Natural killer cell (primary cell): Measurements from ENCODE around the gene CR1. TPM values are rescaled to one million over a fixed set of nuclear protein-coding genes. Genes with fewer than 3 reads are reported as not detected.
"Not testable (repeated sequence)": the region's sequence is repeated elsewhere in the genome, so short reads cannot be mapped to it uniquely, and the experiment has no call there.

ENCODE experiments used
- ATAC-seq, 3 donors: fragments of 150-1000 bp in 2 of 3; fragments of 200-7000 bp in 1 of 3; cut with Tn5 transposase; 1 replicate in 1 of 3; 2 replicates in 2 of 3; pipeline ENCODE4 v1.10.0; 2021; ENCODE audit warnings: mild to moderate bottlenecking in 2 of 3, moderate library complexity in 2 of 3
- DNase-seq, 2 donors: peaks; one replicate each; pipeline versions ENCODE4 v3.0.0 to v3.0.0-alpha.2; 2013 to 2021; ENCODE audit warnings: mixed read lengths in 1 of 2
- H3K27ac ChIP-seq: one replicate; pipeline ENCODE4 v1.5.1; 2013; ENCODE audit warnings: mild to moderate bottlenecking, low read length
- H3K27me3 ChIP-seq: one replicate; pipeline ENCODE4 v1.6.1; 2013; ENCODE audit warnings: low read length; ENCODE audit not compliant: control insufficient read depth, insufficient read depth
- H3K36me3 ChIP-seq: one replicate; pipeline ENCODE4 v1.6.1; 2013; ENCODE audit warnings: low read length; ENCODE audit not compliant: control insufficient read depth, insufficient read depth
- H3K4me1 ChIP-seq: one replicate; pipeline ENCODE4 v1.6.1; 2013; ENCODE audit warnings: low read length; ENCODE audit not compliant: control insufficient read depth, insufficient read depth
- H3K4me3 ChIP-seq: one replicate; pipeline ENCODE4 v1.5.1; 2013; ENCODE audit warnings: low read length
- H3K9me3 ChIP-seq: one replicate; pipeline ENCODE4 v1.6.1; 2013; ENCODE audit warnings: low read length; ENCODE audit not compliant: control insufficient read depth, insufficient read depth
- H3K27ac Mint-ChIP-seq, 2 donors: one replicate each; pipeline ENCODE4 v1.8.0; 2022; ENCODE audit warnings: mild to moderate bottlenecking in 2 of 2, mixed read lengths in 2 of 2, moderate library complexity in 1 of 2
- H3K27me3 Mint-ChIP-seq, 2 donors: one replicate each; pipeline ENCODE4 v1.8.0; 2022; ENCODE audit warnings: low read depth in 2 of 2, mixed read lengths in 2 of 2
- H3K36me3 Mint-ChIP-seq: one replicate; pipeline ENCODE4 v1.8.0; 2022; ENCODE audit warnings: mixed read lengths
- H3K4me1 Mint-ChIP-seq, 2 donors: one replicate each; pipeline ENCODE4 v1.8.0; 2022; ENCODE audit warnings: mixed read lengths in 2 of 2
- H3K4me3 Mint-ChIP-seq: one replicate; pipeline ENCODE4 v1.8.0; 2022; ENCODE audit warnings: mild to moderate bottlenecking, moderate library complexity, mixed read lengths
- H3K9me3 Mint-ChIP-seq, 2 donors: one replicate each; pipeline ENCODE4 v1.8.0; 2022; ENCODE audit warnings: mixed read lengths in 2 of 2
- WGBS: methylation state at CpG from one replicate; pipeline ENCODE4 v1.1.7; 2013; ENCODE audit warnings: missing lambda C conversion rate; ENCODE audit not compliant: insufficient coverage; 5-methylcytosine and 5-hydroxymethylcytosine counted together
- intact Hi-C: fragments of 100-400 bp; cut with micrococcal nuclease; formaldehyde crosslinking; loops from one replicate; pipeline ENCODE4 v1.14.2; 2022
- total RNA-seq, 4 donors: library from RNA; stranded (reverse); fragments of 120-200 nt in 1 of 4; gene quantifications; one replicate each; pipeline versions ENCODE4 v1.2.3 to v1.2.4, GENCODE V29; 2013 to 2022
- TF ChIP-seq, protein P1 (sequence below): fragments of 200-600 bp; IDR thresholded peaks from one replicate; pipeline ENCODE4 v1.8.0; 2022; ENCODE audit warnings: antibody characterized with exemption

Gene CR1
- total RNA-seq, 3 donors from 2014 or later (not counting 1 experiment from before 2014, with no cell fraction given), result 1.5 to 39.4 (median 2.6) TPM

DNA sequence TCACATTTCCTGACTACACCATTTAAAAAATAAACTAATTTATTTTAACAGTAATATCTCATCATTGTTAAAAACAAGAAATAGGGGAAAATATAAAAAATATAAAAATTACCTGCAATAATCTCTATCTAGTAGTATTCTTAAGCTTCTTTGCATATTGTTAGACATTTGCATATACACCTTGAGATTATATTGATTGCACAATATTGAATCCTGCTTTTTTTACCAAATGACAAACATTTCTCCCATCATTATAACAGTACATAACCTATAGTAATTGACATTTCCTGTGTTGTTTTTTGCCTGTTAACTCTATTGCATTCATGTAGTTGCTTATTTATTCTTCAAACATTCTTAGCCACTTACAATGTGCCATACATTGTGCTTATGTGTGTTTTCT lies 137.3 kb downstream of the CR1 start:
- Histone ChIP-seq H3K27ac (no peak overlapping the region), H3K36me3 (no peaks in the 10 kb centered on the region), H3K9me3 (no peaks in the 10 kb centered on the region), H3K4me3 (no peak overlapping the region), H3K27me3 (peaks cover 3% of the 10 kb centered on the region), H3K4me1 (no peaks in the 10 kb centered on the region)
- intact Hi-C loops, result no loop called here
- Mint-ChIP-seq H3K36me3 (no peaks in the 10 kb centered on the region), H3K9me3 (no peaks in the 10 kb centered on the region), H3K4me3 (no peak overlapping the region), H3K27me3 (peaks cover 23 to 42% of the 10 kb centered on the region in 2 donors), H3K4me1 (no peaks in the 10 kb centered on the region), H3K27ac (no peak overlapping the region)
- DNase-seq (no peak), ATAC-seq (no peak)
- TF ChIP-seq, protein P1, sequence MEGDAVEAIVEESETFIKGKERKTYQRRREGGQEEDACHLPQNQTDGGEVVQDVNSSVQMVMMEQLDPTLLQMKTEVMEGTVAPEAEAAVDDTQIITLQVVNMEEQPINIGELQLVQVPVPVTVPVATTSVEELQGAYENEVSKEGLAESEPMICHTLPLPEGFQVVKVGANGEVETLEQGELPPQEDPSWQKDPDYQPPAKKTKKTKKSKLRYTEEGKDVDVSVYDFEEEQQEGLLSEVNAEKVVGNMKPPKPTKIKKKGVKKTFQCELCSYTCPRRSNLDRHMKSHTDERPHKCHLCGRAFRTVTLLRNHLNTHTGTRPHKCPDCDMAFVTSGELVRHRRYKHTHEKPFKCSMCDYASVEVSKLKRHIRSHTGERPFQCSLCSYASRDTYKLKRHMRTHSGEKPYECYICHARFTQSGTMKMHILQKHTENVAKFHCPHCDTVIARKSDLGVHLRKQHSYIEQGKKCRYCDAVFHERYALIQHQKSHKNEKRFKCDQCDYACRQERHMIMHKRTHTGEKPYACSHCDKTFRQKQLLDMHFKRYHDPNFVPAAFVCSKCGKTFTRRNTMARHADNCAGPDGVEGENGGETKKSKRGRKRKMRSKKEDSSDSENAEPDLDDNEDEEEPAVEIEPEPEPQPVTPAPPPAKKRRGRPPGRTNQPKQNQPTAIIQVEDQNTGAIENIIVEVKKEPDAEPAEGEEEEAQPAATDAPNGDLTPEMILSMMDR, result no peak

DNA sequence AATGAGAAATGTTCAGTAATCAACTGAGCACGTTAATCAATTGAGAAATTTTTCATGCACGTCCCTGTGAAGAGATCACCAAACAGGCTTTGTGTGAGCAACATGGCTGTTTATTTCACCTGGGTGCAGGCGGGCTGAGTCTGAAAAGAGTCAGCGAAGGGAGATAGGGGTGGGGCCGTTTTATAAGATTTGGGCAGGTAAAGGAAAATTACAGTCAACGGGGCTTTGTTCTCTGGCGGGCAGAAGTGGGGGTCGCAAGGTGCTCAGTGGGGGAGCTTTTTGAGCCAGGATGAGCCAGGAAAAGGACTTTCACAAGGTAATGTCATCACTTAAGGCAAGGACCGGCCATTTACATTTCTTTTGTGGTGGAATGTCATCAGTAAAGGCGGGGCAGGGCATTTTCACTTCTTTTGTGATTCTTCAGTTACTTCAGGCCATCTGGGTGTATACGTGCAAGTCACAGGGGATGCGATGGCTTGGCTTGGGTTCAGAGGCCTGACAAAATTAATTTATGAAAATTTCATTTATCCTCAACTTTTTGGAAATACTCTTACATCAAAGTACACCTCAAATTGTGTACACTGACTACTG lies 137.8 kb downstream of the CR1 start:
- H3K9me3 Mint-ChIP-seq, H3K27me3 ChIP-seq, H3K4me3 Mint-ChIP-seq, H3K9me3 ChIP-seq, H3K27ac Mint-ChIP-seq, ATAC-seq, H3K4me1 ChIP-seq, H3K27ac ChIP-seq, H3K4me3 ChIP-seq, DNase-seq, H3K4me1 Mint-ChIP-seq, H3K36me3 Mint-ChIP-seq, H3K36me3 ChIP-seq, intact Hi-C loops: not testable (repeated sequence)
- peaks cover 27 to 45% of the 10 kb centered on the region in 2 donors for H3K27me3 Mint-ChIP-seq
- 90% methylated on average over 12 of the region's 12 CpGs for WGBS

DNA sequence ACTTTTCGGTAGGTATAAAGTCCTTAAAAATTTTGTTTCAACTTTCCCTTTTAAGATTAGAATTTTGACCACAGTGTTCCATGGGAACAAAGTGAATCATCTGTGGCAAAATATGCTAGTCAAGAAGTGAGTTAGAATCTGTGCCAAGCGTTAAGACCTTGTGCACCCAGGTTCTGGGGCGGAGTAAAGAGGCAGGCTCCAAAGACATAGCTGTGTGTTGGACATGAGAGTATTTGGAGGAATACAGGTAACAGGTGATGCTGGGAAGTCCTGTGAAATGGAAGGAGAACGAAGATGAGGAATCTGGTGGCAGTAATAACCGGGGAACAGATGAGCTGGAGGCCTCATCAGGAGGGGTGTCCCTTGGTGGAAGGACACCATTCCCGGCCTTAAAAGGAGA lies 138.3 kb downstream of the CR1 start:
- H3K27me3 Mint-ChIP-seq, result peaks cover 30 to 50% of the 10 kb centered on the region in 2 donors
- DNase-seq, intact Hi-C loops, H3K4me1 ChIP-seq, H3K9me3 ChIP-seq, H3K4me1 Mint-ChIP-seq, H3K36me3 ChIP-seq, H3K27ac ChIP-seq, ATAC-seq, H3K36me3 Mint-ChIP-seq, H3K4me3 Mint-ChIP-seq, H3K4me3 ChIP-seq, H3K9me3 Mint-ChIP-seq, H3K27me3 ChIP-seq, H3K27ac Mint-ChIP-seq: not testable (repeated sequence)
- 76% methylated on average over 6 of the region's 6 CpGs for WGBS

DNA sequence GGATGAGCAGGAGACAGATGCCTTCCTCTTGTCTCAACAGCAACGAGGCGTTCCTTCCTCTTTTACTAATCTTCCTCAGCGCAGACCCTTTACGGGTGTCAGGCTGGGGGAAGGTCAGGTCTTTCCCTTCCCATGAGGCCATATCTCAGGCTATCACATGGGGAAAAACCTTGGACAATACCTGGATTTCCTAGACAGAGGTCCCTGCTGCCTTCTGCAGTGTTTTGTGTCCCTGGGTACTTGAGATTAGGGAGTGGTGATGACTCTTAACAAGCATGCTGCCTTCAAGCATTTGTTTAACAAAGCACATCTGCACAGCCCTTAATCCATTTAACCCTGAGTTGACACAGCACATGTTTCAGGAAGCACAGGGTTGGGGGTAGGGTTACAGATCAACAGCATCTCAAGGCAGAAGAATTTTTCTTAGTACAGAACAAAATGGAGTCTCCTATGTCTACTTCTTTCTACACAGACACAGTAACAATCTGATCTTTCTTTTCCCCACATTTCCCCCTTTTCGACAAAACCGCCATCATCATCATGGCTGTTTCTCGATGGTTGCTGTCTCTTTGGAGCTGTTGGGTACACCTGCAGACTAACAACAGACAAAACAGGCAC lies 139.7 kb downstream of the CR1 start:
- H3K9me3 ChIP-seq, H3K27ac Mint-ChIP-seq, intact Hi-C loops, H3K27me3 ChIP-seq, H3K9me3 Mint-ChIP-seq, H3K36me3 ChIP-seq, H3K36me3 Mint-ChIP-seq, H3K4me1 Mint-ChIP-seq, H3K4me1 ChIP-seq, DNase-seq, ATAC-seq, H3K4me3 ChIP-seq, H3K4me3 Mint-ChIP-seq, H3K27ac ChIP-seq: not testable (repeated sequence)
- 50% methylated on average over 7 of the region's 7 CpGs for WGBS
- peaks cover 35 to 56% of the 10 kb centered on the region in 2 donors for H3K27me3 Mint-ChIP-seq

DNA sequence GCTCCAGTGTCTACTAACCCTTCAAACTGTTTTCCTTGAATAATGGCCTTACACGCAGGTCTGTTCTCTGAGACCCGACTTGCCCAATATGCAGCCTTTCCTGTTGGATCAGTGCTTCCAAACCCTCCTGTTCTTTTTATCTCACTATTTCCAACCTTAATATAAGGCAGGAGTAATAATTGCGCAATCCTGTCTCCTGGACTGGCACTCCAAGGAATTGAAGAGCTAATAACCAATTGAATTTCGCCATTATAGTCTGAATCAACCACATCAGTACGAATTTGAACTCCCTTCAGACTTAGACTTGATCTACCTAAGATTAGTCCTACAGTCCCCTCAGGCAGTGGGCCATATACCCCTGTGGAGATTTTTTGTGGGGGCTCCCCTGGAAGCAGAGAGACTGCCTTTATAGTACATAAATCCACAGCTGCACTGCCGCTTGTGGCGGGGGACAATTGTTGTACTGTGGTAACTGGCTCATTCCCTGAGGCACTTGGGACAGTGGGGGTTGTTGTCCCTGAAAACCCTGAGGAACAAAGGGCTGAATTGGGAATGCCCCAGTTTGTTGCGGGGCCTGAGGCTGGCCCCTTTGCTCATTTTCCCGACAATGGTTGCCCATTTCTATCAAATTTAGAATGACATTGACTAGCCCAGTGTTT lies 142.7 kb downstream of the CR1 start:
- 91% methylated on average over 9 of the region's 9 CpGs for WGBS
- H3K27ac Mint-ChIP-seq, ATAC-seq: not testable (repeated sequence)

DNA sequence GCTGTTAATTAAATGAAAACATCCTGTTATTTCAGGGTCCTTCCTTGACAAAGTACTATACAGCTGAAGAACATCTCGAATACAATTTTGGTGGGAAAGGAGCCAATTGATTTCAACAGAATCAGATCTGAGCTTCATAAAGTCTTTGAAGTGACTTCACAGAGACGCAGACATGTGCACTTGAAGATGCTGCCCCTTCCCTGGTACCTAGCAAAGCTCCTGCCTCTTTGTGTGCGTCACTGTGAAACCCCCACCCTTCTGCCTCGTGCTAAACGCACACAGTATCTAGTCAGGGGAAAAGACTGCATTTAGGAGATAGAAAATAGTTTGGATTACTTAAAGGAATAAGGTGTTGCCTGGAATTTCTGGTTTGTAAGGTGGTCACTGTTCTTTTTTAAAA lies 143.4 kb downstream of the CR1 start:
- H3K27ac ChIP-seq, H3K27ac Mint-ChIP-seq, intact Hi-C loops, H3K4me1 ChIP-seq, H3K4me3 ChIP-seq, H3K36me3 Mint-ChIP-seq, H3K36me3 ChIP-seq, H3K9me3 Mint-ChIP-seq, DNase-seq, H3K4me3 Mint-ChIP-seq, ATAC-seq, H3K4me1 Mint-ChIP-seq, H3K9me3 ChIP-seq, H3K27me3 ChIP-seq: not testable (repeated sequence)
- H3K27me3 Mint-ChIP-seq, result peaks cover 33 to 42% of the 10 kb centered on the region in 2 donors
- WGBS, result 80% methylated on average over 2 of the region's 5 CpGs

More for the DNA sequence above, 142.7 kb downstream of the CR1 start:
- H3K4me3 ChIP-seq, H3K4me3 Mint-ChIP-seq, H3K27ac ChIP-seq, H3K36me3 Mint-ChIP-seq, H3K4me1 Mint-ChIP-seq, intact Hi-C loops, H3K9me3 ChIP-seq, H3K4me1 ChIP-seq, H3K27me3 ChIP-seq, H3K36me3 ChIP-seq, DNase-seq, H3K9me3 Mint-ChIP-seq: not testable (repeated sequence)
- peaks cover 34 to 49% of the 10 kb centered on the region in 2 donors for H3K27me3 Mint-ChIP-seq
